ENCODE measurements around the gene PICK1. TPM values are rescaled to one million over a fixed set of nuclear protein-coding genes. Genes with fewer than 3 reads are reported as not detected.

Gene PICK1
- total and polyA plus RNA-seq, 2 of the 13 experiments (the other 11 are each of a cell fraction or from before 2014, with no cell fraction given), result 19.3 to 25.3 TPM

DNA sequence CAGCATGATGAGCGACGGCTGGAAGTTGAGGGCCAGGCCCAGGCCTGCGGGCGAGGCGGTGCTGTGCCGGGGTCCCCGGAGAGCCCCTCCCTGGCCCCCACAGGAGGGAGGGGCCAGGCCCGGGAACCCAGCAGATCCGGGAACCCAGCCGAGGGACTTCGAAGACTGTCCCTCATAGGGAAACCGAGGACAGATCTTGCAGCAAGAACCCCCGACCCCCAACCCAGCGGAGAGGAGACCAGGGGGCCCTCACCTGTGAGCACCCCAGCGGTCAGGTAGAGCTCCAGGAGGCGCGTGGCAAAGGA lies 24.4 kb downstream of the PICK1 start:
- POLR2A ChIA-PET, result no interaction called here
- Histone ChIP-seq H3K4me1 (ENCODE audit: insufficient read depth, low read length) (no peaks in the 10 kb centered on the region), H3K4me3 (replicated peaks in 1 of 3; ENCODE audit: insufficient read depth in 1 of 3, low read depth in 2 of 3, low read length in 3 of 3) (no peak overlapping the region), H3K9me3 (ENCODE audit: low read length) (no peaks in the 10 kb centered on the region), H3K36me3 (replicated peaks in 1 of 2; ENCODE audit: control insufficient read depth in 1 of 2, insufficient read depth in 2 of 2, low read length in 2 of 2) (peaks cover 5 to 11% of the 10 kb centered on the region in 2 experiments; a peak in 3 of 5 replicates), H3K4me2 (ENCODE audit: low read depth, low read length) (no peak overlapping the region), H4K20me1 (ENCODE audit: insufficient read depth, low read length) (no peaks in the 10 kb centered on the region), H3K27me3 (ENCODE audit: control insufficient read depth in 1 of 2, insufficient read depth in 2 of 2, low read length in 2 of 2) (no peaks in the 10 kb centered on the region), H2AFZ (ENCODE audit: low read length) (no peak overlapping the region), H3K27ac (ENCODE audit: extremely low read length, insufficient read depth, low read length) (no peak overlapping the region), H3K79me2 (ENCODE audit: insufficient read depth, low read length) (no peaks in the 10 kb centered on the region), H3K9ac (ENCODE audit: insufficient read depth, low read depth, low read length) (no peak overlapping the region)
- in situ Hi-C loops (cut with HindIII; ENCODE audit: extremely low pct_ligation_motif_present, low pct_unique_long_range_greater_than_20kb) (no loop called here), intact Hi-C loops (cut with micrococcal nuclease; ENCODE audit: unreplicated experiment) (no loop called here)
- CTCF ChIA-PET (ENCODE audit: low intra/inter-chr PET ratio, low total read pairs), result no interaction called here
- no CpG with 5 or more reads among the region's 17 CpGs for WGBS (ENCODE audit: low lambda C conversion rate)
- no peak for ATAC-seq
- no peak for FAIRE-seq
- no peak for TF ChIP-seq RELA (CRISPR knock-in tag; IDR thresholded peaks at IDR 0.05)
- TF ChIP-seq DPF2 (CRISPR knock-in tag; IDR thresholded peaks at IDR 0.05; ENCODE audit: borderline replicate concordance, low read depth), result no peak
- no peak for TF ChIP-seq NR2F1 (CRISPR knock-in tag; IDR thresholded peaks at IDR 0.05)
- TF ChIP-seq, protein P1, sequence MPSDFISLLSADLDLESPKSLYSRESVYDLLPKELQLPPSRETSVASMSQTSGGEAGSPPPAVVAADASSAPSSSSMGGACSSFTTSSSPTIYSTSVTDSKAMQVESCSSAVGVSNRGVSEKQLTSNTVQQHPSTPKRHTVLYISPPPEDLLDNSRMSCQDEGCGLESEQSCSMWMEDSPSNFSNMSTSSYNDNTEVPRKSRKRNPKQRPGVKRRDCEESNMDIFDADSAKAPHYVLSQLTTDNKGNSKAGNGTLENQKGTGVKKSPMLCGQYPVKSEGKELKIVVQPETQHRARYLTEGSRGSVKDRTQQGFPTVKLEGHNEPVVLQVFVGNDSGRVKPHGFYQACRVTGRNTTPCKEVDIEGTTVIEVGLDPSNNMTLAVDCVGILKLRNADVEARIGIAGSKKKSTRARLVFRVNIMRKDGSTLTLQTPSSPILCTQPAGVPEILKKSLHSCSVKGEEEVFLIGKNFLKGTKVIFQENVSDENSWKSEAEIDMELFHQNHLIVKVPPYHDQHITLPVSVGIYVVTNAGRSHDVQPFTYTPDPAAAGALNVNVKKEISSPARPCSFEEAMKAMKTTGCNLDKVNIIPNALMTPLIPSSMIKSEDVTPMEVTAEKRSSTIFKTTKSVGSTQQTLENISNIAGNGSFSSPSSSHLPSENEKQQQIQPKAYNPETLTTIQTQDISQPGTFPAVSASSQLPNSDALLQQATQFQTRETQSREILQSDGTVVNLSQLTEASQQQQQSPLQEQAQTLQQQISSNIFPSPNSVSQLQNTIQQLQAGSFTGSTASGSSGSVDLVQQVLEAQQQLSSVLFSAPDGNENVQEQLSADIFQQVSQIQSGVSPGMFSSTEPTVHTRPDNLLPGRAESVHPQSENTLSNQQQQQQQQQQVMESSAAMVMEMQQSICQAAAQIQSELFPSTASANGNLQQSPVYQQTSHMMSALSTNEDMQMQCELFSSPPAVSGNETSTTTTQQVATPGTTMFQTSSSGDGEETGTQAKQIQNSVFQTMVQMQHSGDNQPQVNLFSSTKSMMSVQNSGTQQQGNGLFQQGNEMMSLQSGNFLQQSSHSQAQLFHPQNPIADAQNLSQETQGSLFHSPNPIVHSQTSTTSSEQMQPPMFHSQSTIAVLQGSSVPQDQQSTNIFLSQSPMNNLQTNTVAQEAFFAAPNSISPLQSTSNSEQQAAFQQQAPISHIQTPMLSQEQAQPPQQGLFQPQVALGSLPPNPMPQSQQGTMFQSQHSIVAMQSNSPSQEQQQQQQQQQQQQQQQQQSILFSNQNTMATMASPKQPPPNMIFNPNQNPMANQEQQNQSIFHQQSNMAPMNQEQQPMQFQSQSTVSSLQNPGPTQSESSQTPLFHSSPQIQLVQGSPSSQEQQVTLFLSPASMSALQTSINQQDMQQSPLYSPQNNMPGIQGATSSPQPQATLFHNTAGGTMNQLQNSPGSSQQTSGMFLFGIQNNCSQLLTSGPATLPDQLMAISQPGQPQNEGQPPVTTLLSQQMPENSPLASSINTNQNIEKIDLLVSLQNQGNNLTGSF (CRISPR knock-in tag; IDR thresholded peaks at IDR 0.05), result no peak
- DNase-seq (ENCODE audit: low spot score), result no peak
- BruUV-seq (replicated peaks), result no TSS peak

Data from HepG2 (cell line).